Measurements from ENCODE around the gene NAB1.

The NAB1 gene

GRCh38 chr2:190637281-190637734 lies 11.6 kb upstream of the NAB1 start:
- no peak for DNase-seq (ENCODE audit: low spot score)

GRCh38 chr2:190637903-190638618 lies 10.8 kb upstream of the NAB1 start:
- no peak for DNase-seq (ENCODE audit: low spot score)

GRCh38 chr2:190640117-190640516 lies 8.8 kb upstream of the NAB1 start:
- no peak for DNase-seq (ENCODE audit: low spot score)

DNA sequence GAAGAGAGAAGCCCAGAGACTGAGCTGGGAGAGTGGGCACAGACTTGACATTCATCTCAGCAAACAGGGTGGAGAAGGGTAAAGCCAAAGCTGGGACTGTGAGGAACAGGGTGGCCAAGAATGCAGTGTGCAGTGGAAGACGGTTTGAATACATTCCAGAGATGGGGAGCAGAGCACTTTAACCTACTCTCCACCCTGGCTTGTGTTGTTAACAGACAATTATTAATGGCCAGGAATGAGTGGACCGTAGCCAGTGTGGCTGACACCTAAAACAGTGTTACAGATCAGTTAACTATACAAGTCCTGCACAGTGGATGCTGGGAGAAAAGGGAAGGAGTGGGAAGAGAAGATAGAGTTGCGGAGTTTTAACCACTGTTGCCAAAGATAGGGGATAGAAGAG lies 7.4 kb upstream of the NAB1 start:
- DNase-seq (ENCODE audit: low spot score): no peak

DNA sequence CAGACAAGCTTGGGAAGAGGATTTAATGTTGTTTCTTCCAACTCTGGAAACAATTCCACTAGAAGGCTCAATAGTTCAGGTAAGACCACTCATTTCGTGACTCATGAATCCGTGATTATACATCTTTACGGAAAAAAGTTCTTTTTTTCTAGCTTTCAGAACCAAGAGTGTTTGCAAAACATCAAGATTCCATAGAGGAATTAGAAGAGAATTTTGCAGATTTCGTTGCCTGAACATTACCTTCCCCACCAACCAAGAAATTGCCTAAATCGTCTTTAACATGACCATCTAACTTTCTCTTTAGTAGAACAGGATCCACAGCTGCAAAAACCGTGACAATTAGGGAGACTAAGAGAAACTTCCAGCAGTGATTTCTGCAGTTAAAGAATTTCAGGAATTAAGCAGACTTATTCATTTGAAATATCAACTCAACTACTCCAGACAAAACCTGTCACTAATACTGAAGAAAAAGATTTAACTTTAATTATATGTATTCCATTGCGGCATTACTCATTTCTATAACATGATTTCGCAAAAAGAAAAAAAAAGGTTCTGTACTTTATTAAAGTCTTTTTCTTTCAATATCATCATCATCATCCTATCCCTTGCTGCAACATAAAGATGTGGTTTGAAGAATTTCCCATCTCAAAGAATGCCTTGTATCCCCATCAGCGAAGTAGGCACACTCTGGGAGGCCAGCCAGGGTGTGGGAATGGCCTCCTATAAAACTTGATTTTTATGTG lies 1.9 kb upstream of the NAB1 start:
- no peak for DNase-seq (ENCODE audit: low spot score)

- peak; percentile 73 for DNase-seq (ENCODE audit: low spot score)
Measured at GRCh38 chr2:190648289-190649034, 421 bp upstream of the NAB1 start.

GRCh38 chr2:190649798-190650390 lies 1.0 kb downstream of the NAB1 start:
- DNase-seq (ENCODE audit: low spot score): peak; percentile 67

GRCh38 chr2:190651413-190651812 lies 2.5 kb downstream of the NAB1 start:
- DNase-seq (ENCODE audit: low spot score): no peak

- no peak for DNase-seq (ENCODE audit: low spot score)
Measured at GRCh38 chr2:190653231-190653630, 4.3 kb downstream of the NAB1 start.

DNA sequence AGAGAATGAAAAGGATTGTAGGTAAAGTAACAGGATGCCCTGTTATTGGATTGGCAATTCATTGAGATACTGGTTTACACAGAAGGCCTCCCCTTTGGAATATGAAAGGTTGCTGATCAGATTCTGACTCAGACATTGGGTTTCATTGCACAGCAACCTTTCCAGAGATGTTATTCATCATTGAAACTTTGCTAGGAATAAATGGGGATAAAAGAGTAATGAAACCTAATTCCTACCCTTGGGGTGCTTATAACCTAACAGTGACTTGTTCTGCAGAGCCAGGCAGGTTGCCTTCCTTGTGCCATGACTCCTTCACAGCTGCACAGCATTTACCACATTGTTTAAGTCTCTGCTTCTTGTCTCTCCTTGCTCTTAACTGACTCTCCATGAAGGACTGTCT lies 5.0 kb downstream of the NAB1 start:
- no peak for DNase-seq (ENCODE audit: low spot score)

DNA sequence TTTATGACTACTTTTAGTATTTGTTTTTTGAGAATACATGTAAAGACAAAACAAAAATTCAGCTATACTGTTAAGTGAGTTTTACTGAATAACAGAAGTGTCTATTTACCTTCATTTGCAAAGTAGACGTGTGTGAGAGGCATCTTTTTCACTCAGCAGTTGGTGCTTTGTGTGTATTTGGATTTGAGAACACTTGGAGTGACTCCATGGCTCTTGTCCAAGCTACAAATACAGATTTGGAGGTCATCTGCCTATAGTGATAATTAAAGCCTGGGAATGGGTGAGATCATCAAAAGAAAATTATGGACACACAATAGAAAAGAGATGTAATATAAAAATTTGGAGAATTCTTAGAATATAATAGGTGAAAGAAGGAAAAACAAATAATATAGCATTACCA lies 6.2 kb downstream of the NAB1 start:
- peak; percentile 95 for DNase-seq (ENCODE audit: low spot score)

DNA sequence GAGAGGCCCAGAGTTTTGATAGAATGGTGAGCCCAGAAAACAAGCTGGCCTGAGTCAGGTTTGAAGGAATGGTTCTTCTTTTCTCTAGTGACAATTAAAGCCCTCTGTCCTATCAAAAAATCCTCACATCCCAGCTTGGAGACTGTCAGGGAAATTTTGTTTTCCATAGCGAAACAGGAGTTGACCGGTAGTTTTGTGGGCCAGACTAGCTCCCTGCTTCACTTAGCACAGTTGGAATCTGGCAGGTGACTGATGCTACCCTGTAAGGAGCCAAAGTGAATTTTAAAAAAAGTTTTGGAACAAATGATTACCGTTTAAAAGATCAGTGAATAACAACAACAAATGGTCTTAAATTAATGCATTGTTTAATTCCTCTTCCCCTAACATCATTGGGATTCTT lies 6.7 kb downstream of the NAB1 start:
- DNase-seq (ENCODE audit: low spot score): peak; percentile 94

DNA sequence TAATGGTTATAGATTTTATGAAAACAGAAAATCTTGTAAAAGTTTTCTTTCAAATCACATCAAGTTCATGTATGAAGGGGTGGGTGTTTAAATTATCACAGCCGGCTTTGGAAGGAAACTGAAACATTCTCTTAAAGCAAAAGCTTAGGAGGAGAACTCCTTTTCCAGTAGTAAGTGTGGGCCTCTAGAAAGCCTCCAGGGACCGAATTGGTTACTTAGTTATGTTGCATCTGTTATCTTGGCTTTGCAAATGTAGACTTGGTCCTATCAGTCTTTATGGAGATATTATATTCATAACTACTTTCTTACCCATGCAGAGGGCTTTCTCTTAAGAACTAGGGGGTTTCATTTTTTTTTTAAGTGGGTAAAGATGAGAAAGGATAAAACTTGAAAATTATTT lies 7.4 kb downstream of the NAB1 start:
- no peak for DNase-seq (ENCODE audit: low spot score)

DNA sequence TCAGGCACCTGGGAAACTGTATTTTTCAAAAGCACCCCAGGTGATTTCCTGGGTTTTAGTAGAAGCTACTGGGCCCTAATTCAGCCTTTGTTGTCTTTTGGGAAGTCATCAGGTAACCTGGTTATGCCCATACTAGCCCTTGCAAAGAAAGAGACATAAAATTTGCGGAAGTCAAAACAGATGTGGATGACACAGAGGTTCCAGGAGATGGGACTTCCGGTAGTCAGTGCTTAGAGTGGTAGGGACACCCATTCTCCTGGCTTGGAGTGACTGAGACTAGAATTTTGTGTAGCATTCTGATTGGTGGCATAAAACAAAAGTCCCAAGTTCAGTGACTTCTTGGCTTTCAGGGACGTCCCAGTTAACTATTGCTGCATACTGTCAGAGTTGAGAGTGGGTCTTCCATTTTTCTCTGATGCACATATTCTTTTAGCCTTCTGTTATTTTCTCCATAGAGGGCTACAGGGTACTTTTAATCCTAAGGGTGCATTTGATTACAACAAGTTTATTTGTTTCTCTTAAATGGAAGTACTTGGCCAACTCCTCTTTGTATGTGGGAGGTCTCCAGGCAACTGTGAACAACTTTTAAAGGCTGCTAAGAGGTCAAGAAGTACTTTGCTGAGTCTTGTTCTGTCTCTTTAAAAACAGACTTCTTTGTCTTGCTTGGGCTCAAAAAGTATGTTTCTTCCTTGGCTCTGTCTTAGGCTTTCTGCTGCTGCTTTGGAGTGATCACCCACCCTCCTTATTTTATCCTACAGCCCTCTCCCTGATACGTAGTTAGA lies 8.8 kb downstream of the NAB1 start:
- no peak for DNase-seq (ENCODE audit: low spot score)

GRCh38 chr2:190659553-190659952 lies 10.7 kb downstream of the NAB1 start:
- no peak for DNase-seq (ENCODE audit: low spot score)

DNA sequence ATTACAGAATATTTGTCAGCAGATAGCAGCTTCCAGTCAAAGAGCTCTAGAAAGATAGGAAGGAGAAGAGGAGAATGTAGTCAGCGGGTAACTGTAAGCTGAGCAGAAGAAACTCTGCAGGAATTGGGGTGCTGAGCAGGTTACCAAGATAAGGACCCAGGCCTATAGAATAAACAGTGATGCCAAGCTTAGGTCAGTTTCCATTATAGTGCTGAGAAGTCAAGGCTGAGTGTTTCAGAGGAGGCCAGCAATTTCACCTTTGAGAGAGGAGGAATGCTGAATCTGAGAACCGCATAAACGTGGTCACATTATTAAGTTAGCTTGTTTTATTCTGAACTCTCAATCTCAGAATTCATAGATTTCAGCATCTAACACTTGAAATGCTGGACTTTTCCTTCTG lies 13.9 kb downstream of the NAB1 start:
- no peak for DNase-seq (ENCODE audit: low spot score)

GRCh38 chr2:190663348-190663747 lies 14.5 kb downstream of the NAB1 start:
- DNase-seq (ENCODE audit: low spot score): peak; percentile 31

DNA sequence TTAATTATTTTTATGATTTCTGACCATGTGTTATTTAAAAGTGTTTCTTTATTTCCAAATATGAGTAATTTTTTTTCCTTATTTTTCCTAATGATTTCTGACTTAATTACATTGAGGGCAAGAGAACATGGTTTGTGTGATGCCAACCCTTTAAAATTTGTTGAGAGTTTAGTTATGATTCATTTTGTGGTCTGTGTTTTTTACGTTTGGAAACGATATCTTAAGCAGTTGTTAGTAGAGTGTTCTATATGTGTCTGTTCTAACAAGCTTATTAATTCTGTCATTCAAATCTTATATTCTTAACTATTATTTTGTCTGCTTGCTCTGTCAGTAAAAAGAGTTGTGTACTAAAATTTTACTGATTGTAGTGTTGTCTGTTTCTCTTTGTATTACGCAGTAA lies 15.0 kb downstream of the NAB1 start:
- no peak for DNase-seq (ENCODE audit: low spot score)

- no peak for DNase-seq (ENCODE audit: low spot score)
Measured at GRCh38 chr2:190664240-190664639, 15.4 kb downstream of the NAB1 start.

DNA sequence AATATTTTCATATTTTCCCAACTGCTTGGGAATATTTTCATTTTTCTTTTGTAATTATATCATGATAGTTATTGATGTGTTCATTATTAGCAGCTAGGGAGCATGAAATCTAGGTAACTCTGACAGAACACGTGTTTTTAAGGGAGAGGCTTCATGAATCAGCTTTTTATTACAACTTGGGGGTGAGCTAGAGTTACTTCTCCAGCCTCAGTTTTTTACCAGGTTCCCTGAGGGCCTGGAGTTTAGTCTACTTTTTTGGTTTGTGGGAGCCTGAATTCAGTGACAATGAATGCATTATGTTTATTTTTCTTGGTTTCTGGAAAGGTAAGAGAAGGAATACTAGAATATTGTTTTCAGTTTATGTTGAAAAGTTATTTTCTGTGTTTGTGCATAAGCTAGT lies 18.0 kb downstream of the NAB1 start:
- no peak for DNase-seq (ENCODE audit: low spot score)

DNA sequence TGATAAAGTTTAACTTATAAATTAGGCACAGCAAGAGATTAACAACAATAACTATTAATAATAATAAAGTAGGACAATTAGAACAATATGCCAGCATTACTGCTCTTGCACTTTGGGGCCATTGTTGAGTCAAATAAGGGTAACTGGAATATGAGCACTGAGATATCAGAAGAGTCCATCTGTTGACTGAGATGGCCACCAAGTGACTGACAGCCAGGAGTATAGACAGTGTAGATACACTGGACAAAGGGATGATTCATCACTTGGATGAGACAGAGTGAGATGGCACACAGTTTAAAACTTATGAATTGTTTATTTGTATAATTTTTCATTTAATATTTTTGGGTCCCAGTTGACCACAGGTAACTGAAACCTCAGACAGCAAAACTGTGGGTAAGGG lies 20.0 kb downstream of the NAB1 start:
- DNase-seq (ENCODE audit: low spot score): peak; percentile 24

Measured in cerebellar cortex (tissue), 1 donor.